ENCODE measurements around the gene PAFAH1B1. TPM values are rescaled to one million over a fixed set of nuclear protein-coding genes. Genes with fewer than 3 reads are reported as not detected.

PAFAH1B1 gene
- total and polyA plus RNA-seq, 10 of the 15 experiments (the other 5 are each of a cell fraction or from before 2014, with no cell fraction given): 28.9 to 107 (median 49.1) TPM

DNA sequence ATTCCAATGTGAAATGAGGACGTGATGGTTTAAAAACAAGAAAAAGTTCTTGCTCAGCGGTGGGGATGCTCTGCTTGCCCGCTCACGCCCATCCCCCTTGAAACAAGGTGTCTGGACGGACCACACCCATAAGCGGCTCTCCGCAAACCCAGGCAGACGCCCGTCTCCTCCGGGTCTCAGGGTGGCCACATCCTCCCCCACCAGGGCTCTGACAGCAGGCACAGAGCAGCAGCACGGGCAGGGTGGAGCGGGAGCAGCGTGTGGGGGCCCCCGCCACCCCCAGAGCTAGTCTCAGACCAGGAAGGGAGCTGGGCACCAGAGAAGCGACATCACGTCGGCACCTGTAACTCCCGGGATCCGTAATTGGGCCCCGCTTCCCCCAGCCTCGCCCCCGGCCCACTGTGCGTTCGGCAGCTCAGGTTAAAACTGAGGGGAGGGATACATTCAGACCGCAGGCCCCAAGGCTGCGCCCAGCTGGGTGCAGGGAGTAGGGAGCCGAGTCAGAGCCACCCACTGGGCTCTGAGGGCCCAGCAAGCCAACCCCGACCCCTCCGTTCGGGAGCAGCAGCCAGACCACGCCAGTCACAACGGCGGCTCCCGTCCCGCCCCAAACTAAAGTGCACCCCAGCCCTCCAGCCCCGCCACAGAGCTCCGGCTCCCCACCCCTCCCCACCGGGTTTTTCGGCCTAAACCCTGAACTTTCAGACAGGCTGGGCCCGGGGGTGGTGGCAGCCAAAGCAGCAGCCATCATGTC is 96.1 kb downstream of the PAFAH1B1 start:
- FAIRE-seq (no peak), ATAC-seq (peak; percentile 13; the same call in 2 of the 3 replicates), DNase-seq (ENCODE audit: low read depth, low spot score) (no peak)
- Histone ChIP-seq H3K9ac (ENCODE audit: control insufficient read depth, insufficient read depth, low read length) (no peak overlapping the region), H3K36me3 (ENCODE audit: control insufficient read depth in 2 of 2, insufficient read depth in 2 of 2, low read length in 1 of 2) (peaks cover 0 to 26% of the 10 kb centered on the region in 2 experiments; a peak in 2 of 4 replicates), H2AFZ (ENCODE audit: control insufficient read depth, low read depth, low read length) (no peak overlapping the region), H3K27me3 (replicated peaks in 1 of 2; ENCODE audit: control insufficient read depth in 2 of 2, insufficient read depth in 2 of 2, low read length in 1 of 2) (no peaks in the 10 kb centered on the region), H3K79me2 (ENCODE audit: control insufficient read depth, insufficient read depth, low read length) (no peaks in the 10 kb centered on the region), H3K27ac (ENCODE audit: control insufficient read depth, insufficient read depth) (no peak overlapping the region), H3K9me3 (replicated peaks; ENCODE audit: control insufficient read depth, insufficient read depth, low read length) (no peaks in the 10 kb centered on the region), H3K4me1 (ENCODE audit: control insufficient read depth, insufficient read depth, low read length) (no peaks in the 10 kb centered on the region), H3K4me2 (ENCODE audit: control insufficient read depth, insufficient read depth) (no peak overlapping the region), H4K20me1 (ENCODE audit: control insufficient read depth, insufficient read depth) (no peaks in the 10 kb centered on the region), H3K4me3 (no peak overlapping the region)
- RAD21 ChIA-PET (ENCODE audit: unreplicated experiment): no interaction called here
- intact Hi-C loops (cut with micrococcal nuclease; ENCODE audit: unreplicated experiment): no loop called here
- POLR2A ChIA-PET: no interaction called here
- TSS peak; percentile 58 for BruUV-seq (replicated peaks)
- in situ Hi-C loops (cut with MboI): no loop called here
- CTCF ChIA-PET: no interaction called here
- SMC1A ChIA-PET (ENCODE audit: uncharacterized antibody, unreplicated experiment): no interaction called here
- WGBS (ENCODE audit: insufficient coverage, insufficient replicate concordance, low lambda C conversion rate, missing lambda C conversion rate): 55% methylated on average over 37 of the region's 40 CpGs
- TF ChIP-seq, protein P1, sequence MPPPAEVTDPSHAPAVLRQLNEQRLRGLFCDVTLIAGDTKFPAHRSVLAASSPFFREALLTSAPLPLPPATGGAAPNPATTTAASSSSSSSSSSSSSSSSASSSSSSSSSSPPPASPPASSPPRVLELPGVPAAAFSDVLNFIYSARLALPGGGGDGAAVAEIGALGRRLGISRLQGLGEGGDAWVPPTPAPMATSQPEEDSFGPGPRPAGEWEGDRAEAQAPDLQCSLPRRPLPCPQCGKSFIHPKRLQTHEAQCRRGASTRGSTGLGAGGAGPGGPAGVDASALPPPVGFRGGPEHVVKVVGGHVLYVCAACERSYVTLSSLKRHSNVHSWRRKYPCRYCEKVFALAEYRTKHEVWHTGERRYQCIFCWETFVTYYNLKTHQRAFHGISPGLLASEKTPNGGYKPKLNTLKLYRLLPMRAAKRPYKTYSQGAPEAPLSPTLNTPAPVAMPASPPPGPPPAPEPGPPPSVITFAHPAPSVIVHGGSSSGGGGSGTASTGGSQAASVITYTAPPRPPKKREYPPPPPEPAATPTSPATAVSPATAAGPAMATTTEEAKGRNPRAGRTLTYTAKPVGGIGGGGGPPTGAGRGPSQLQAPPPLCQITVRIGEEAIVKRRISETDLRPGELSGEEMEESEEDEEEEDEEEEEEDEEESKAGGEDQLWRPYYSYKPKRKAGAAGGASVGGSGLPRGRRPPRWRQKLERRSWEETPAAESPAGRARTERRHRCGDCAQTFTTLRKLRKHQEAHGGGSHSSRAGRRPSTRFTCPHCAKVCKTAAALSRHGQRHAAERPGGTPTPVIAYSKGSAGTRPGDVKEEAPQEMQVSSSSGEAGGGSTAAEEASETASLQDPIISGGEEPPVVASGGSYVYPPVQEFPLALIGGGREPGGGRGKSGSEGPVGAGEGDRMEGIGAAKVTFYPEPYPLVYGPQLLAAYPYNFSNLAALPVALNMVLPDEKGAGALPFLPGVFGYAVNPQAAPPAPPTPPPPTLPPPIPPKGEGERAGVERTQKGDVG (CRISPR knock-in tag; IDR thresholded peaks at IDR 0.05): no peak
- TF ChIP-seq, protein P2, sequence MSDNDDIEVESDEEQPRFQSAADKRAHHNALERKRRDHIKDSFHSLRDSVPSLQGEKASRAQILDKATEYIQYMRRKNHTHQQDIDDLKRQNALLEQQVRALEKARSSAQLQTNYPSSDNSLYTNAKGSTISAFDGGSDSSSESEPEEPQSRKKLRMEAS (IDR thresholded peaks at IDR 0.05; ENCODE audit: low read depth, low read length): no peak
- TF ChIP-seq RBBP5 (conservative IDR thresholded peaks at IDR 0.05): no peak
- TF ChIP-seq NR2C1 (IDR thresholded peaks at IDR 0.05): no peak
- TF ChIP-seq, protein P3, sequence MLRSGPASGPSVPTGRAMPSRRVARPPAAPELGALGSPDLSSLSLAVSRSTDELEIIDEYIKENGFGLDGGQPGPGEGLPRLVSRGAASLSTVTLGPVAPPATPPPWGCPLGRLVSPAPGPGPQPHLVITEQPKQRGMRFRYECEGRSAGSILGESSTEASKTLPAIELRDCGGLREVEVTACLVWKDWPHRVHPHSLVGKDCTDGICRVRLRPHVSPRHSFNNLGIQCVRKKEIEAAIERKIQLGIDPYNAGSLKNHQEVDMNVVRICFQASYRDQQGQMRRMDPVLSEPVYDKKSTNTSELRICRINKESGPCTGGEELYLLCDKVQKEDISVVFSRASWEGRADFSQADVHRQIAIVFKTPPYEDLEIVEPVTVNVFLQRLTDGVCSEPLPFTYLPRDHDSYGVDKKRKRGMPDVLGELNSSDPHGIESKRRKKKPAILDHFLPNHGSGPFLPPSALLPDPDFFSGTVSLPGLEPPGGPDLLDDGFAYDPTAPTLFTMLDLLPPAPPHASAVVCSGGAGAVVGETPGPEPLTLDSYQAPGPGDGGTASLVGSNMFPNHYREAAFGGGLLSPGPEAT (IDR thresholded peaks at IDR 0.05; ENCODE audit: low read depth): no peak
- TF ChIP-seq POU2F2 (IDR thresholded peaks at IDR 0.05; ENCODE audit: borderline replicate concordance, low read depth, low read length): 0 out of 3 replicates have a peak, but pooled peaks have one; percentile 4
